ENCODE measurements around the gene FAM181B.

FAM181B gene

GRCh38 chr11:82733444-82734119 lies at the start of gene FAM181B:
FAM181B (minus strand) TSS chr11:82733864; CDS start chr11:82733729, 135 bp downstream.
- no peak for DNase-seq (ENCODE audit: extremely low read depth in 1 of 2, low read depth in 1 of 2)

- DNase-seq (ENCODE audit: extremely low read depth in 1 of 2, low read depth in 1 of 2), result no peak
These were observed 49.2 kb upstream of the FAM181B start for GRCh38 chr11:82782825-82783374.

GRCh38 chr11:82778776-82779175 lies 45.1 kb upstream of the FAM181B start:
- no peak for DNase-seq (ENCODE audit: extremely low read depth in 1 of 2, low read depth in 1 of 2)

- no peak for DNase-seq (ENCODE audit: extremely low read depth in 1 of 2, low read depth in 1 of 2)
These were observed 42.7 kb upstream of the FAM181B start for GRCh38 chr11:82776377-82776776.

- DNase-seq (ENCODE audit: extremely low read depth in 1 of 2, low read depth in 1 of 2), result no peak
These were observed 42.2 kb upstream of the FAM181B start for GRCh38 chr11:82775736-82776346.

GRCh38 chr11:82775218-82775617 lies 41.6 kb upstream of the FAM181B start:
- no peak for DNase-seq (ENCODE audit: extremely low read depth in 1 of 2, low read depth in 1 of 2)

- DNase-seq (ENCODE audit: extremely low read depth in 1 of 2, low read depth in 1 of 2), result no peak
These were observed 38.1 kb upstream of the FAM181B start for GRCh38 chr11:82771781-82772180.

- no peak for DNase-seq (ENCODE audit: extremely low read depth in 1 of 2, low read depth in 1 of 2)
These were observed 33.5 kb upstream of the FAM181B start for GRCh38 chr11:82767123-82767522.

- no peak for DNase-seq (ENCODE audit: extremely low read depth in 1 of 2, low read depth in 1 of 2)
These were observed 31.9 kb upstream of the FAM181B start for GRCh38 chr11:82765466-82766034.

- DNase-seq (ENCODE audit: extremely low read depth in 1 of 2, low read depth in 1 of 2), result no peak
These were observed 29.5 kb upstream of the FAM181B start for GRCh38 chr11:82763167-82763566.

- no peak for DNase-seq (ENCODE audit: extremely low read depth in 1 of 2, low read depth in 1 of 2)
These were observed 26.0 kb upstream of the FAM181B start for GRCh38 chr11:82759649-82760048.

GRCh38 chr11:82757660-82758357 lies 24.1 kb upstream of the FAM181B start:
- no peak for DNase-seq (ENCODE audit: extremely low read depth in 1 of 2, low read depth in 1 of 2)

GRCh38 chr11:82756765-82757639 lies 23.3 kb upstream of the FAM181B start:
- no peak for DNase-seq (ENCODE audit: extremely low read depth in 1 of 2, low read depth in 1 of 2)

- DNase-seq (ENCODE audit: extremely low read depth in 1 of 2, low read depth in 1 of 2), result no peak
These were observed 20.7 kb upstream of the FAM181B start for GRCh38 chr11:82754410-82754809.

- no peak for DNase-seq (ENCODE audit: extremely low read depth in 1 of 2, low read depth in 1 of 2)
These were observed 20.3 kb upstream of the FAM181B start for GRCh38 chr11:82753921-82754320.

- no peak for DNase-seq (ENCODE audit: extremely low read depth in 1 of 2, low read depth in 1 of 2)
These were observed 19.1 kb upstream of the FAM181B start for GRCh38 chr11:82752801-82753200.

- no peak for DNase-seq (ENCODE audit: extremely low read depth in 1 of 2, low read depth in 1 of 2)
These were observed 17.0 kb upstream of the FAM181B start for GRCh38 chr11:82750643-82751139.

GRCh38 chr11:82747471-82747870 lies 13.8 kb upstream of the FAM181B start:
- no peak for DNase-seq (ENCODE audit: extremely low read depth in 1 of 2, low read depth in 1 of 2)

GRCh38 chr11:82738091-82738490 lies 4.4 kb upstream of the FAM181B start:
- no peak for DNase-seq (ENCODE audit: extremely low read depth in 1 of 2, low read depth in 1 of 2)

GRCh38 chr11:82734120-82734479 lies 436 bp upstream of the FAM181B start:
- DNase-seq (ENCODE audit: extremely low read depth in 1 of 2, low read depth in 1 of 2), result no peak
